H1 (cell line): ENCODE measurements around the gene CCDC71L. TPM values are rescaled to one million over a fixed set of nuclear protein-coding genes. Genes with fewer than 3 reads are reported as not detected.

Experiments
- CTCF ChIA-PET: fragments of 300-600 bp; sonication (Branson Sonifier 250); formaldehyde crosslinking; loops from one replicate; lab custom pipeline; 2021; ENCODE audit not compliant: partially characterized antibody; lab: Charles Lee
- POLR2A ChIA-PET: fragments of 300-600 bp; sonication (Branson Sonifier 250); formaldehyde crosslinking; loops from one replicate; lab custom pipeline; 2021; ENCODE audit warnings: inconsistent platforms; ENCODE audit not compliant: partially characterized antibody; lab: Charles Lee
- DNase-seq, 2 experiments: peaks; one replicate each; pipeline versions ENCODE4 v3.0.0 to v3.0.0-alpha.2; 2010 to 2022; ENCODE audit warnings: low spot score in 2 of 2, low read depth in 1 of 2, mixed read lengths in 1 of 2
- FAIRE-seq: peaks from 2 replicates; lab custom pipeline; 2011; peaks lifted over from hg19 to GRCh38; lab: Jason Lieb, UNC
- H2AFZ ChIP-seq: 2 replicates; pipeline ENCODE4 v1.8.1; 2012; ENCODE audit warnings: low read length, inconsistent platforms
- H2AK5ac ChIP-seq: 2 replicates; pipeline ENCODE4 v1.6.1; 2013; ENCODE audit warnings: low read depth, low read length
- H2BK120ac ChIP-seq: replicated peaks from 2 replicates; pipeline ENCODE3; 2013; ENCODE audit warnings: low read depth, low read length, inconsistent platforms
- H2BK12ac ChIP-seq: 2 replicates; pipeline ENCODE4 v1.6.1; 2013; ENCODE audit warnings: low read depth, low read length
- H2BK15ac ChIP-seq: 2 replicates; pipeline ENCODE4 v1.6.1; 2013; ENCODE audit warnings: low read length
- H2BK20ac ChIP-seq: 2 replicates; pipeline ENCODE4 v1.6.1; 2013; ENCODE audit warnings: low read length
- H2BK5ac ChIP-seq: 2 replicates; pipeline ENCODE4 v1.6.1; 2013; ENCODE audit warnings: low read depth, low read length
- H3K14ac ChIP-seq: 2 replicates; pipeline ENCODE4 v1.6.1; 2013; ENCODE audit warnings: inconsistent platforms; ENCODE audit not compliant: insufficient read length
- H3K18ac ChIP-seq: 2 replicates; pipeline ENCODE4 v1.6.1; 2013; ENCODE audit warnings: low read length; ENCODE audit errors: extremely low read depth
- H3K23ac ChIP-seq: 2 replicates; pipeline ENCODE4 v1.6.1; 2013; ENCODE audit warnings: inconsistent platforms; ENCODE audit not compliant: insufficient read length
- H3K23me2 ChIP-seq: 2 replicates; pipeline ENCODE4 v1.6.1; 2013; ENCODE audit warnings: low read depth, low read length
- H3K27ac ChIP-seq: 2 replicates; pipeline ENCODE4 v1.6.1; 2011; ENCODE audit warnings: low read depth, low read length, inconsistent platforms
- H3K27me3 ChIP-seq, 4 experiments: replicated peaks in 1 of 4; 1 replicate in 1 of 4; 2 replicates in 3 of 4; pipeline versions ENCODE4 v1.6.1 to v1.8.1; 2011 to 2013; ENCODE audit warnings: low read length in 3 of 4, mild to moderate bottlenecking in 3 of 4, inconsistent platforms in 2 of 4, mixed read lengths in 2 of 4, moderate library complexity in 1 of 4; ENCODE audit not compliant: control insufficient read depth in 3 of 4, insufficient read depth in 3 of 4; ENCODE audit errors: extremely low read depth in 1 of 4
- H3K36me3 ChIP-seq, 4 experiments: 2 replicates each; pipeline versions ENCODE4 v1.6.1 to v1.8.1; 2011 to 2013; ENCODE audit warnings: mild to moderate bottlenecking in 4 of 4, low read length in 3 of 4, moderate library complexity in 2 of 4, control low read depth in 1 of 4, inconsistent platforms in 1 of 4; ENCODE audit not compliant: insufficient read depth in 4 of 4, control insufficient read depth in 2 of 4
- H3K4ac ChIP-seq: replicated peaks from 2 replicates; pipeline ENCODE3; 2013; ENCODE audit warnings: low read length, low read depth, mixed read lengths, inconsistent platforms; ENCODE audit not compliant: insufficient read length
- H3K4me1 ChIP-seq, 4 experiments: replicated peaks in 1 of 4; 1 replicate in 1 of 4; 2 replicates in 3 of 4; pipeline versions ENCODE4 v1.6.1 to v1.8.1; 2011 to 2013; ENCODE audit warnings: low read length in 3 of 4, inconsistent platforms in 2 of 4, mixed read lengths in 1 of 4; ENCODE audit not compliant: insufficient read depth in 4 of 4, control insufficient read depth in 3 of 4
- H3K4me2 ChIP-seq, 2 experiments: 2 replicates each; pipeline versions ENCODE4 v1.6.1 to v1.8.1; 2011 to 2013; ENCODE audit warnings: low read depth in 2 of 2, low read length in 2 of 2, control low read depth in 1 of 2, inconsistent platforms in 1 of 2, mild to moderate bottlenecking in 1 of 2; ENCODE audit not compliant: insufficient read depth in 1 of 2
- H3K4me3 ChIP-seq, 4 experiments: fragments of 200-600, 300-600 bp in 1 of 4; sonication (generic), shearing (Covaris generic), sonication (Bioruptor Twin) in 1 of 4; 2 replicates each; pipeline versions ENCODE4 v1.5.1 to v1.8.1; 2011 to 2016; ENCODE audit warnings: low read length in 4 of 4, low read depth in 3 of 4, control low read depth in 2 of 4, inconsistent platforms in 2 of 4, mild to moderate bottlenecking in 2 of 4, mixed read lengths in 1 of 4, moderate library complexity in 1 of 4; ENCODE audit not compliant: insufficient read depth in 2 of 4; ENCODE audit errors: extremely low read depth in 1 of 4
- H3K56ac ChIP-seq: replicated peaks from 2 replicates; pipeline ENCODE3; 2013; ENCODE audit warnings: low read depth, mild to moderate bottlenecking, mixed read lengths, low read length, inconsistent platforms; ENCODE audit not compliant: insufficient read length
- H3K79me1 ChIP-seq: 2 replicates; pipeline ENCODE4 v1.6.1; 2013; ENCODE audit warnings: low read depth, low read length, control low read depth
- H3K79me2 ChIP-seq, 2 experiments: 2 replicates each; pipeline versions ENCODE4 v1.6.1 to v1.8.1; 2012 to 2013; ENCODE audit warnings: low read length in 2 of 2, mild to moderate bottlenecking in 2 of 2, inconsistent platforms in 1 of 2; ENCODE audit not compliant: insufficient read depth in 2 of 2, control insufficient read depth in 1 of 2
- H3K9ac ChIP-seq, 4 experiments: replicated peaks in 1 of 4; 1 replicate in 1 of 4; 2 replicates in 3 of 4; pipeline versions ENCODE4 v1.6.1 to v1.8.1; 2011 to 2013; ENCODE audit warnings: low read depth in 3 of 4, low read length in 3 of 4, control low read depth in 2 of 4, mild to moderate bottlenecking in 2 of 4, moderate library complexity in 2 of 4, inconsistent platforms in 1 of 4; ENCODE audit errors: extremely low read depth in 1 of 4
- H3K9me3 ChIP-seq, 2 experiments: 2 replicates each; pipeline versions ENCODE4 v1.6.1 to v1.8.1; 2012 to 2013; ENCODE audit warnings: mild to moderate bottlenecking in 2 of 2, moderate library complexity in 2 of 2, control low read depth in 1 of 2, inconsistent platforms in 1 of 2, low read depth in 1 of 2, low read length in 1 of 2, mixed read lengths in 1 of 2; ENCODE audit not compliant: insufficient read depth in 2 of 2
- H4K20me1 ChIP-seq, 2 experiments: replicated peaks in 1 of 2; 2 replicates each; pipeline versions ENCODE3 to v1.8.1; 2011 to 2013; ENCODE audit warnings: inconsistent platforms in 2 of 2, low read length in 2 of 2, mild to moderate bottlenecking in 1 of 2; ENCODE audit not compliant: insufficient read depth in 2 of 2, control insufficient read depth in 1 of 2
- H4K5ac ChIP-seq: 2 replicates; pipeline ENCODE4 v1.6.1; 2013; ENCODE audit warnings: low read length, low read depth, mixed read lengths, inconsistent platforms; ENCODE audit not compliant: insufficient read length
- H4K8ac ChIP-seq: 2 replicates; pipeline ENCODE4 v1.8.0; 2013; ENCODE audit warnings: mild to moderate bottlenecking, moderate library complexity, low read length, inconsistent platforms; ENCODE audit not compliant: insufficient read depth; ENCODE audit errors: extremely low read depth
- H4K91ac ChIP-seq: replicated peaks from 2 replicates; pipeline ENCODE3; 2013; ENCODE audit warnings: low read length, mixed read lengths, inconsistent platforms; ENCODE audit not compliant: insufficient read length
- CBX8 ChIP-seq: fragments of 300-800, 300-1000 bp; sonication (generic); IDR thresholded peaks from 2 replicates; pipeline ENCODE4 v1.7.1; 2016; ENCODE audit warnings: low read depth, low read length, borderline replicate concordance
- FOSL1 ChIP-seq: IDR thresholded peaks from 2 replicates; pipeline ENCODE4 v1.6.1; 2011; ENCODE audit warnings: mild to moderate bottlenecking, low read depth, low read length, moderate library complexity; ENCODE audit not compliant: insufficient read depth
- RNF2 ChIP-seq: fragments of 200-900, 300-1000 bp; sonication (generic); IDR thresholded peaks from 2 replicates; pipeline ENCODE4 v1.7.1; 2016; ENCODE audit warnings: borderline replicate concordance, low read depth, mild to moderate bottlenecking, antibody characterized with exemption, low read length; ENCODE audit not compliant: poor library complexity, severe bottlenecking; ENCODE audit errors: missing control alignments
- YY1 ChIP-seq: IDR thresholded peaks from 2 replicates; pipeline ENCODE4 v1.6.1; 2011; ENCODE audit warnings: low read depth, mild to moderate bottlenecking, low read length
- WGBS, 2 experiments: shearing (Covaris generic) in 1 of 2; methylation state at CpG; one replicate each; pipeline versions ENCODE4 v1.1.6 to v1.1.7; 2013 to 2015; ENCODE audit warnings: low lambda C conversion rate in 2 of 2, mixed read lengths in 2 of 2, inconsistent platforms in 1 of 2, low coverage in 1 of 2, missing lambda C conversion rate in 1 of 2; ENCODE audit not compliant: insufficient replicate concordance in 2 of 2, insufficient coverage in 1 of 2, insufficient read length in 1 of 2; ENCODE audit errors: extremely low coverage in 1 of 2, missing lambda C conversion rate in 1 of 2; 5-methylcytosine and 5-hydroxymethylcytosine counted together
- polyA plus RNA-seq, 7 experiments: library from polyadenylated mRNA; depleted of rRNA in 3 of 7; stranded (reverse) in 5 of 7; unstranded in 2 of 7; fragments of >200 nt in 5 of 7; fragments of 200-250 nt in 2 of 7; gene quantifications; 1 replicate in 5 of 7; 2 replicates in 1 of 7; 4 replicates in 1 of 7; pipeline versions ENCODE4 v1.2.1 to v1.2.3, GENCODE V29; 2011 to 2013; ENCODE audit warnings: missing spikeins in 2 of 7, mixed read lengths in 2 of 7
- total RNA-seq: library from RNA; stranded (reverse); fragmentation: NEBNext Ultra II Directional; extraction: Animal tissue kit (Norgen Biotek cat#: 25700); gene quantifications from 2 replicates; pipeline ENCODE4 v1.2.1, GENCODE V29; 2021
- TF ChIP-seq, protein P1 (sequence below): IDR thresholded peaks from 2 replicates; pipeline ENCODE4 v1.6.1; 2012; ENCODE audit warnings: inconsistent platforms

CCDC71L gene
- total and polyA plus RNA-seq, 2 of the 8 experiments (the other 6 are each of a cell fraction or from before 2014, with no cell fraction given) = 12.5 to 16.7 TPM

DNA sequence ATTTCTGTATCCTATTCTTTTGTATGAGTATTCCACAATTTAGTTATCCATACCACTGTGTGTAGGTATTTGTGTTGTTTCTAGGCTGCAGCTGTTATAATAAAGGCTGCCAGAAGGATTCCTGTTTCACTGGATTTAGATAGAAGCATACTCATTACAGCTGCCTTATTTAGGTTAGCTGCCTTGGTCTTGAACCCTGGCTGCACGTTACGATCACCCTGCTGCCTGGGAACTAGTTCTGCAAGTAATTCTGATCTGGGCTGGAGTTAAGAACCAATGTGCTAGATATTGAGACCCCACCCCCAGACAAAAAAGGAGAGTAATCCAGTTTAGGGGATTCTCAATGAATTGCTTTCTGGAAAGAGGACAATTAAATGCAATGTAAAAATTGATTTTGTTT lies 43.1 kb downstream of the CCDC71L start:
- Histone ChIP-seq H3K27me3 (no peaks in the 10 kb centered on the region; a peak in 1 of 7 replicates), H3K36me3 (no peaks in the 10 kb centered on the region), H3K27ac (no peak overlapping the region), H2AFZ (no peak overlapping the region), H2BK15ac (no peak overlapping the region), H3K14ac (no peak overlapping the region), H3K23me2 (no peaks in the 10 kb centered on the region), H3K9me3 (0 out of 4 replicates have a peak, but pooled peaks cover 0 to 7% of the 10 kb centered on the region in 2 experiments), H4K20me1 (no peaks in the 10 kb centered on the region), H3K23ac (no peak overlapping the region), H2BK20ac (no peak overlapping the region), H4K8ac (no peak overlapping the region), H3K4me2 (no peak overlapping the region), H3K4me1 (no peaks in the 10 kb centered on the region), H3K56ac (no peak overlapping the region), H3K4ac (no peak overlapping the region), H2BK12ac (no peak overlapping the region), H2AK5ac (no peak overlapping the region), H3K79me2 (no peaks in the 10 kb centered on the region), H2BK5ac (no peak overlapping the region), H4K5ac (no peak overlapping the region), H2BK120ac (no peak overlapping the region), H4K91ac (no peak overlapping the region), H3K79me1 (no peaks in the 10 kb centered on the region), H3K18ac (no peak overlapping the region), H3K4me3 (no peak overlapping the region), H3K9ac (no peak overlapping the region)
- TF ChIP-seq, protein P1, sequence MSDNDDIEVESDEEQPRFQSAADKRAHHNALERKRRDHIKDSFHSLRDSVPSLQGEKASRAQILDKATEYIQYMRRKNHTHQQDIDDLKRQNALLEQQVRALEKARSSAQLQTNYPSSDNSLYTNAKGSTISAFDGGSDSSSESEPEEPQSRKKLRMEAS = no peak
- TF ChIP-seq RNF2 (no peak), CBX8 (no peak), FOSL1 (no peak), YY1 (no peak)
- DNase-seq (no peak), FAIRE-seq (no peak)
- 89% methylated on average over 2 of the region's 2 CpGs; no CpG with 5 or more reads in 1 of the 2 experiments for WGBS, 2 experiments
- POLR2A ChIA-PET = no interaction called here
- CTCF ChIA-PET = no interaction called here
